Measurements from ENCODE around the gene SCN5A.

Gene SCN5A

DNA sequence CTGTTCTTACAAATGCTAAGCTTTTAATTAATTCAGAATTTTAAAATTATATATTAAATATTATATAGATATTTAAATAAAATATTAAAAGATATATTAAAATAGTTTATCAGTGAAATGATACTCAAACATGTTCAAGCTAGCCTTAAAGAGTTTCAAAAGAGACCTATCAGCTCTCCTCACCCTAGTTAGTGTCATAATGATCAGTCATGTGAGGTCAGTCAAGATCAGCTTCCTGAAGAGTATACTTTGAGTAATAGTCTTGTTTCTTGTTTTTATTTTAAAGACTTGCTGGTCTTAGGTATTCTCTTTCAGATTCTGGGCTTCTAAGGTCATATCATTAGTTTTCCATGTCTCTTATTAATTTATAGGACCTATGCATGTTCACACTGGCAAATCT lies 138.9 kb downstream of the SCN5A start:
- Histone ChIP-seq H3K27me3 (replicated peaks; ENCODE audit: insufficient read depth, low read length) (no peaks in the 10 kb centered on the region), H2AFZ (ENCODE audit: low read length) (no peak overlapping the region), H3K9ac (ENCODE audit: low read length) (no peak overlapping the region), H3K4me2 (ENCODE audit: low read depth, low read length) (no peak overlapping the region), H4K20me1 (ENCODE audit: insufficient read depth, low read length) (no peaks in the 10 kb centered on the region), H3K9me2 (replicated peaks; ENCODE audit: insufficient read depth, low read length) (no peaks in the 10 kb centered on the region), H3K36me3 (replicated peaks; ENCODE audit: insufficient read depth, low read length) (no peaks in the 10 kb centered on the region; the same call in 1 of the 2 replicates), H3K9me3 (replicated peaks; ENCODE audit: insufficient read depth, low read length) (no peaks in the 10 kb centered on the region), H3K4me1 (ENCODE audit: low read length) (no peaks in the 10 kb centered on the region), H3F3A (ENCODE audit: insufficient read depth, low read length) (no peaks in the 10 kb centered on the region), H3K79me2 (ENCODE audit: low read length) (no peaks in the 10 kb centered on the region), H3K27ac (ENCODE audit: low read length) (no peak overlapping the region), H3K4me3 (ENCODE audit: low read length) (no peak overlapping the region)
- TF ChIP-seq EZH2phosphoT487 (IDR thresholded peaks at IDR 0.05; ENCODE audit: low read length): no peak
- TF ChIP-seq, protein P1, sequence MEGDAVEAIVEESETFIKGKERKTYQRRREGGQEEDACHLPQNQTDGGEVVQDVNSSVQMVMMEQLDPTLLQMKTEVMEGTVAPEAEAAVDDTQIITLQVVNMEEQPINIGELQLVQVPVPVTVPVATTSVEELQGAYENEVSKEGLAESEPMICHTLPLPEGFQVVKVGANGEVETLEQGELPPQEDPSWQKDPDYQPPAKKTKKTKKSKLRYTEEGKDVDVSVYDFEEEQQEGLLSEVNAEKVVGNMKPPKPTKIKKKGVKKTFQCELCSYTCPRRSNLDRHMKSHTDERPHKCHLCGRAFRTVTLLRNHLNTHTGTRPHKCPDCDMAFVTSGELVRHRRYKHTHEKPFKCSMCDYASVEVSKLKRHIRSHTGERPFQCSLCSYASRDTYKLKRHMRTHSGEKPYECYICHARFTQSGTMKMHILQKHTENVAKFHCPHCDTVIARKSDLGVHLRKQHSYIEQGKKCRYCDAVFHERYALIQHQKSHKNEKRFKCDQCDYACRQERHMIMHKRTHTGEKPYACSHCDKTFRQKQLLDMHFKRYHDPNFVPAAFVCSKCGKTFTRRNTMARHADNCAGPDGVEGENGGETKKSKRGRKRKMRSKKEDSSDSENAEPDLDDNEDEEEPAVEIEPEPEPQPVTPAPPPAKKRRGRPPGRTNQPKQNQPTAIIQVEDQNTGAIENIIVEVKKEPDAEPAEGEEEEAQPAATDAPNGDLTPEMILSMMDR (IDR thresholded peaks at IDR 0.05; ENCODE audit: low read length): no peak
- TF ChIP-seq EZH2 (optimal IDR thresholded peaks at IDR 0.05; ENCODE audit: low read depth, low read length): no peak
- DNase-seq: no peak

DNA sequence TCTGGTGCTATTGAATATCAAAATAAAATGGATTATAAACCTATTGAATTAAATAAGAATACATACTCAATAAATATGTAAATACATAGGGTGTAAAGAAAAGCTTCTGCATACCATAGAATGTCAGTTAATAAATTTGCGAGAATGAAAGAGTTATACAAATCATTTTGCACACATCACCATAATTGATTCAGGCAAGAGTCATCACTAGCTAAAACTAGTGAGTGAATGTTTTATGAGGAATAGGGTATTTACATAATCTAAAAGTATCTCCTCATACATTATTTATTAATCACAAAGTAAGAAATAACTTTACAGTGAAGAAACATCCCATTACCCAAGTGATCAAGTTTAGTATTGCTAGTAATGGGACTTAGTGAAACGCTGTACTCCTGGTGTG lies 139.8 kb downstream of the SCN5A start:
- Histone ChIP-seq H3F3A (ENCODE audit: insufficient read depth, low read length) (no peaks in the 10 kb centered on the region), H3K79me2 (ENCODE audit: low read length) (no peaks in the 10 kb centered on the region), H2AFZ (ENCODE audit: low read length) (no peak overlapping the region), H3K9me3 (replicated peaks; ENCODE audit: insufficient read depth, low read length) (no peaks in the 10 kb centered on the region), H3K4me1 (ENCODE audit: low read length) (no peaks in the 10 kb centered on the region), H3K9me2 (replicated peaks; ENCODE audit: insufficient read depth, low read length) (no peaks in the 10 kb centered on the region), H3K4me2 (ENCODE audit: low read depth, low read length) (no peak overlapping the region), H3K36me3 (replicated peaks; ENCODE audit: insufficient read depth, low read length) (no peaks in the 10 kb centered on the region; the same call in 1 of the 2 replicates), H3K27me3 (replicated peaks; ENCODE audit: insufficient read depth, low read length) (no peaks in the 10 kb centered on the region), H3K4me3 (ENCODE audit: low read length) (no peak overlapping the region), H4K20me1 (ENCODE audit: insufficient read depth, low read length) (no peaks in the 10 kb centered on the region), H3K27ac (ENCODE audit: low read length) (no peak overlapping the region), H3K9ac (ENCODE audit: low read length) (no peak overlapping the region)
- no peak for TF ChIP-seq EZH2phosphoT487 (IDR thresholded peaks at IDR 0.05; ENCODE audit: low read length)
- TF ChIP-seq, protein P1 (IDR thresholded peaks at IDR 0.05; ENCODE audit: low read length): no peak
- TF ChIP-seq EZH2 (optimal IDR thresholded peaks at IDR 0.05; ENCODE audit: low read depth, low read length): no peak
- DNase-seq: no peak

DNA sequence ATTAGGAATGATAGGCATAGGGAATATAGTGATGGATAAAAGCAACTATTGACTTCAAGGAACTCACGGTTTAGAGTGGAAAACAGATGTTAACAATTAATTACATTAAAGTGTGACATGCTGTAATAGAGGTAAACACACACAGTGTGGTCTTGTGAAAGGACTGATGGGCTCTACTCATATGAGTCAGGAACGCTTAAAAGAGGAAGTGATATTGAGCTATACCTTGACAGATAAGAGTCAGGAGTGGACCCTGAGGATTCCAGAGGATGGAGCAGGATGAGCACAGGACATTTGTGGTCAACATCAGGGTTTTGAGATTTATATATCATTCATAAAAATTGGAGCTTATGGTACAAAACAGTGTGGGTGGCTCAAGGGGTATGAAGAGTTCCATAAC lies 142.4 kb downstream of the SCN5A start:
- no peaks in the 10 kb centered on the region for H3K27me3 ChIP-seq (replicated peaks; ENCODE audit: insufficient read depth, low read length)
- no peak overlapping the region for H2AFZ ChIP-seq (ENCODE audit: low read length)
- H3K4me2 ChIP-seq (ENCODE audit: low read depth, low read length): no peak overlapping the region
- H3F3A ChIP-seq (ENCODE audit: insufficient read depth, low read length): no peaks in the 10 kb centered on the region
- no peaks in the 10 kb centered on the region for H3K79me2 ChIP-seq (ENCODE audit: low read length)
- no peaks in the 10 kb centered on the region for H3K9me2 ChIP-seq (replicated peaks; ENCODE audit: insufficient read depth, low read length)
- H3K36me3 ChIP-seq (replicated peaks; ENCODE audit: insufficient read depth, low read length): no peaks in the 10 kb centered on the region; the same call in 1 of the 2 replicates
- no peak overlapping the region for H3K27ac ChIP-seq (ENCODE audit: low read length)
- no peaks in the 10 kb centered on the region for H3K4me1 ChIP-seq (ENCODE audit: low read length)
- no peak overlapping the region for H3K9ac ChIP-seq (ENCODE audit: low read length)
- no peak for DNase-seq
- no peak overlapping the region for H3K4me3 ChIP-seq (ENCODE audit: low read length)
- TF ChIP-seq EZH2phosphoT487 (IDR thresholded peaks at IDR 0.05; ENCODE audit: low read length) (no peak), EZH2 (optimal IDR thresholded peaks at IDR 0.05; ENCODE audit: low read depth, low read length) (no peak)
- TF ChIP-seq, protein P1 (IDR thresholded peaks at IDR 0.05; ENCODE audit: low read length): no peak
- H4K20me1 ChIP-seq (ENCODE audit: insufficient read depth, low read length): no peaks in the 10 kb centered on the region
- H3K9me3 ChIP-seq (replicated peaks; ENCODE audit: insufficient read depth, low read length): no peaks in the 10 kb centered on the region

All from MM.1S (cell line).